LoVo (cell line): Measurements from ENCODE around the gene ZSCAN12.
"Not testable (repeated sequence)": the region's sequence is repeated elsewhere in the genome, so short reads cannot be mapped to it uniquely, and the experiment has no call there.

ENCODE experiments used
- DNase-seq: peaks from one replicate; pipeline ENCODE4 v3.0.0-alpha.2; 2016; ENCODE audit warnings: low spot score

The ZSCAN12 gene

GRCh38 chr6:28399350-28400121 is at the start of gene ZSCAN12:
TSS of gene ZSCAN12 (minus strand) at chr6:28399747. CDS start at chr6:28398405, 1,342 bp downstream.
- no peak for DNase-seq

GRCh38 chr6:28449056-28449455 is 49.5 kb upstream of the ZSCAN12 start:
- no peak for DNase-seq

DNA sequence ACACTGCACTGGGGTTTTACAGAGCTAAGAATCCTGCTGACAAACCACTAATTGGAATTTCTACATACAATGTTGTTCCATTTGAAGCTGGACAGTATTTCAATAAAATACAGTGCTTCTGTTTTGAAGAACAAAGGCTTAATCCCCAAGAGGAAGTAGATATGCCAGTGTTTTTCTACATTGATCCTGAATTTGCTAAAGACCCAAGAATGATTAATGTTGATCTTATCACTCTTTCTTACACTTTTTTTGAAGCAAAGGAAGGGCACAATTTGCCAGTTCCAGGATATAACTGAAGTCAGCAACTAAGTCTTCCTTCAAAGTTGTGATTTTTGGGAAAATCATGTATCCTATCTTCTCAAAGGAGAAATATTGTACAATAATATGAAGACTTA is 48.0 kb upstream of the ZSCAN12 start:
- not testable (repeated sequence) for DNase-seq

DNA sequence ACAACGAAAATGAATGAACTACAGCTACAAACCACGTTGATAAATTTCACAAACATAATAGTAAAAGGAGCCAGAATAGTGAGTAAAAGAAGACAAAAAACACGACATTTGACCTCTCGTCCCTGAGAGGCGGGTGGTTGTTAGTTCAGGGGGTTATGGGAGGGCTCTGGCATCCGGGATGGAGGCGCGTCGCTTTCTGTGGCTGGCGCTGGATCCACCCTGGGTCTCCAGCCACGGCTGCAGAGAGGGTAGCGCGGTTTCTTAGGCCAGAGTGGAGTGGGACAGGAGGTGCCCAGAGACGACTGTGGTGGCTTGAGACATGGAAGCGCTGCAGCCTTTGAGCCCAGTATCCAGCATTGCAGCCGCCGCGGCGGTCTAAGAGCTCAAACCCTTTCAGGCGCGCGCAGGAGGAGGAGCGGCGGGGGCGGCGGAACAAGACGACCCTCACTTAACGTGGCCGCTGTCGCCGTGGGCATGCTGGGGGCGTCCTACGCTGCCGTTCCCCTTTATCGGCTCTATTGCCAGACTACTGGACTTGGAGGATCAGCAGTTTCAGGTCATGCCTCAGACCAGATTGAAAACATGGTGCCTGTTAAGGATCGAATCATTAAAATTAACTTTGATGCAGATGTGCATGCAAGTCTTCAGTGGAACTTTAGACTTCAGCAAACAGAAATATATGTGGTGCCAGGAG is 47.4 kb upstream of the ZSCAN12 start:
- DNase-seq: no peak

GRCh38 chr6:28444759-28445158 is 45.2 kb upstream of the ZSCAN12 start:
- DNase-seq: not testable (repeated sequence)

GRCh38 chr6:28443112-28443773 is 43.7 kb upstream of the ZSCAN12 start, which contains the start of gene ZSCAN23:
TSS of gene ZSCAN23 (minus strand) at chr6:28443491. CDS start at chr6:28436266, 7,225 bp downstream.
- DNase-seq: no peak

DNA sequence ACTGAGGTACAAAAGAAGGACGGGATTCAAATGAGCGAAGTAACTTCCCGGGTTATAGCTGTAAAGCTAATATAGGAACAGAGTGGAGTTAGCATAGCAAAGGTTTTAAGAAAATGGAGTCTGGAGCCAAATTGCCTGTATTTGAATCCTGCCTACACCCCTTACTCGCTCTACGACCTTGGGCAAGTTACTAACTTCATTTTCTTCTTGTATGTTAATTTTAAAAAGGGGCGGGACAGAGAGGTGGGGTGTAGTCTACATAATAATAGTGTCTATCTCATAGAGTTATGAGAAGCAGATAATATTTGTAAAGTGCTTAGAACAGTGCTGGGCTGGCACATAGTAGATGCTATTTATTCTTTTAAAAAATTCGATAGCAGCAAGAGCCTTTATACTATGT is 43.0 kb upstream of the ZSCAN12 start:
- no peak for DNase-seq

DNA sequence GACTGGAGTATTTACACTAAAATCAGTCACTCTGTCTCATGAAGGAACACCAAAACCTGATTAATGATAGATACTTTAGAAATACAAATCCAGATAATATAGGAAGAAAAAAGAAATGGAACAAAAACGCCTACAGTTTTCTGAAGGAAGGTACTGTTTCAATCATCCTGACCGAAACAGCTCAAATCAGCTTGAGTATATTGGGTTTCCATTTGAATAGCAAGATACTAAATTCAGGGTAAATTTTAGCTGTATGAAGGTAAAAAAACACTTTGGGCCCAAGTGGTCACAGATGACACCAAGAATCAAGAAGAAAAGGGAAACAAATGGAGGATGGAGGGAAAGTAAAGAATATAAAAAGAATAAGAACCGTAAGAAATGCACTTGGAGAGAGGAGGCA is 36.9 kb upstream of the ZSCAN12 start:
- DNase-seq: no peak

GRCh38 chr6:28433119-28433518 is 33.6 kb upstream of the ZSCAN12 start:
- DNase-seq: no peak

DNA sequence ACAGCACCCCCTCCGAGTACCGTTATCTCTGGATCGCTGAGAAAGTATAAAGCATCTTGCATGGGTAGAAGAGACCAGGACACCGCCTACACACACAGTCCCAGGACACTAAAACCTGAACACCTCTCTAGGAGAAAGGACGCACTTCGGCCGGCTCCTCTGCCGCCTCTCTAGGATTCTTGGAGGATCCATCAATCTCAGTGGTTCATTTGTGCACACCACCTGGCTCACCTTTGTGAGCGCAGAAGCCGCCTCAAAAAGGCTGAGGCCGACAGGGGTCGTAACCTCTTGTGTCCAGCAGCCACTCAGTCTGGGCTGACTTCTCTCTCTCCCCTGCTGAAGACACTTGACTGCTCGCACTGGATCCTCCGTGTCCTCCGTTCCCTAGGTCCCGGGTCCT is 30.2 kb upstream of the ZSCAN12 start:
- no peak for DNase-seq

DNA sequence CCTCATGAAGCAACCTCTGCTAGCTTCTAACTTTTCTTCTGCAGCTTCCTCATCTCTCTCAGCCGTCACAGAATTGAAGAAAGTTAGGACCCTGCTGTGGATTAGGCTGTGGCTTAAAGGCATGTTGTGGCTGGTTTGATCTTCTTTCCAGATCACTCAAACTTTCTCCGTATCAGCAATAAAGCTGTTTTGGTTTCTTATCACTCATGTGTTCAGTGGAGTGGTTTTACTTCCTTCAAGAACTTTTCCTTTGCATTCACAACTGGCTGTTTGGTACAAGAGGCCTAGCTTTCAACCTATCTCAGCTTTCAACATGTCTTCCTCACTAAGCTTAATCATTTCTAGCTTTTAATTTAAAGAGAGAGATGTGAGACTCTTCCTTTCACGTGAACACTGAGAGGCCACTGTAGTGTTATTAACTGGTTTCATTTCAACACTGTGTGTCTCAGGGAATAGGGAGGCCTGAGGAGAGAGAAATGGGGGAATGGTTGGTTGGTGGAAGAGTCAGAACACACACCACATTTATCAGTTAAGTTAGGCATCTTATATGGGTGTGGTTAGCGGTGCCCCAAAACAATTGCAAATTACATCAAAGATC is 26.5 kb upstream of the ZSCAN12 start:
- DNase-seq: no peak

DNA sequence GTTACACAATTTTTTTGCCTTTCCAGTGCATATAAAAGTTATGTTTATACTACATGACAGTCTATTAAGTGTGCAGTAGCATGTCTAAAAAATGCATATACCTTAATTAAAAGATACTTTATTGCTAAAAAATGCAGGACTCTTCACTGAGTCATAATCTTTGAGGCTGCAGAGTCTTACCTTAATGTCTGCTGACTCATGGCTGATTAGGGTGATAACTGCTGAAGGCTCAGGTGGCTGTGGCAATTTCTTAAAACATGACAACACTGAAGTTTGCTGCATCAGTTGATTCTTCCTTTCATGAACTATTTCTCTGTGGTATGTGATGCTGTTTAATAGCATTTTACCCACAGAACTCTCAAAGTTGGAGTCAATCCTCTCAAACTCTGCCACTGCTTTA is 24.6 kb upstream of the ZSCAN12 start:
- no peak for DNase-seq

DNA sequence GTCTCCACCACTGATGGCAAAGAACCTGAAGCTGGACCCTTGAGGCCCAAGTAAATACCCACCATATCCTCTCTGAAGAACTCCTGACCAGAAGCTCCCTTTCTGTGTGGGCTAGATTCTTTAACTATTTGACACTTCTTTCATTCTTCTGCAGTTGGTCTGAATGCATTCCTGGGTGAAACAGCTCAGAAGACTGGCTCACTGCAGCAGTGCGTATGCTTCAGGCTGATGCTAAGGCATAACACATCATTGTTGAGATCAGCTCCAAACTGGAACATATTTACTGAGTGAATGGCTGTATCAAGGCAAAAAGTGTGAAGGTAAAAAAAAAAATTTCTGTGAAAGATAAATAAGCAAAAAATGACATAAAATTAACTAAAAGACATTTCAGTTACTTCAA is 24.0 kb upstream of the ZSCAN12 start:
- no peak for DNase-seq

- no peak for DNase-seq
Measured at GRCh38 chr6:28413681-28414080, 14.1 kb upstream of the ZSCAN12 start.

GRCh38 chr6:28410767-28411166 is 11.2 kb upstream of the ZSCAN12 start:
- no peak for DNase-seq

DNA sequence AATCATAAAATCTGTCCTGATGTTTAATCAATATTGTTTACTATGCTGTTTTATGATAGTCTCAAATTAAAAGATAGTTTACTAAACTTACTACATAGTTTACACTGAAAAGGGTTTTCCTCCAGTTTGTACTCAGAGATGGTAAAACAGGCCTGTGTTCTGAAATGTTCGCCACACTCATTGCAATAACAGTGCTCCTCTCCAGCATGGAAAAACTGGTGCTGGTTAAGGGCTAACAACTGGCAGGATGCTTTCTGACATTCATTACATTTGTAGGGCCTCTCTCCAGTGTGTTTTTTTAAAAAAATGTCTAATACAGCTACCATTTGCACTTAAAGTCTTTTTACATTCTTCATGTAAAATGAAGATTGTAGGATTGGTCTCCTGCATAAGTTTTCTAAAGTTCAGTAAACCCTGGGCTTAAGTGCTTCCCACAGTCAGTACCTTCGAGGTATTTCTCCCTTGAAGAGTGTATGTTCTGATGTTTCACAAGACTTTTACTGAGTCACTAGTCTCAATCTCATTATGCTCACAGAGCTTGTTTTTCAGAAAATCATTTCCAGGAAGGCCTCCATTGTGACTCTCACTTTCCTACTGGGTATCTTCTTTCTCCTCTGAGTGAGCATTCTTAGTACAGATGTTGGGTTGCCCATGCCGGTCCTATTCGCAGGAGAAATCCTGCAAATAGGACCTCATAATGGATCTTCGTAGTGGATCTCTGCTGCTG is 8.7 kb upstream of the ZSCAN12 start:
- no peak for DNase-seq

DNA sequence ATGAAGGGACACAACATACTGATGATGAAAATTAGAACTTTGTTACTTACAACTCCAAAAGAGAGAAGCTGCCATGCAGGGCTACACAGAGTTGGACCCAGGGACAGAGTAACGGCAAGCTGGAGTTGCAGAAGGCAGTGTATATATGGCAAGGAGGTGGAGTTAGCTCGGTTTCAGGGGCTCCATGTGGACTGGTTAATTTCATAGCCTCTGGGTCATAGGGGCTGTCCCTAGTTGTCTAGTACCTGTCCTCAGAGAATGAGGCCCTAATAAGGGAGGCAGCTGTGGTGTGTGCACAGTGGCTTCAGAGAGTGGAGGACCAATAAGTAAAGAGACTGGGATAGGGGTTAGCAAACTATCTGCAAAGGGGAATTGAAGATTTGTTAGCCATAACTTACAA is 7.9 kb upstream of the ZSCAN12 start:
- DNase-seq: no peak

DNA sequence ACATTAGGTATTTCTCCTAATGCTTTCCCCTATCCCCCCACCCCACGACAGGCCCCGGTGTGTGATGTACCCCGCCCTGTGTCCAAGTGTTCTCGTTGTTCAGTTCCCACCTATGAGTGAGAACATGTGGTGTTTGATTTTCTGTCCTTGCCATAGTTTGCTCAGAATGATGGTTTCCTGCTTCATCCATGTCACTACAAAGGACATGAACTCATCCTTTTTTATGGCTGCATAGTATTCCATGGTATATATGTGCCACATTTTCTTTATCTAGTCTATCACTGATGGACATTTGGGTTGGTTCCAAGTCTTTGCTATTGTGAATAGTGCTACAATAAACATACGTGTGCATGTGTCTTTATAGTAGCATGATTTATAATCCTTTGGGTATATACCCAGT is 4.4 kb upstream of the ZSCAN12 start:
- DNase-seq: not testable (repeated sequence)

DNA sequence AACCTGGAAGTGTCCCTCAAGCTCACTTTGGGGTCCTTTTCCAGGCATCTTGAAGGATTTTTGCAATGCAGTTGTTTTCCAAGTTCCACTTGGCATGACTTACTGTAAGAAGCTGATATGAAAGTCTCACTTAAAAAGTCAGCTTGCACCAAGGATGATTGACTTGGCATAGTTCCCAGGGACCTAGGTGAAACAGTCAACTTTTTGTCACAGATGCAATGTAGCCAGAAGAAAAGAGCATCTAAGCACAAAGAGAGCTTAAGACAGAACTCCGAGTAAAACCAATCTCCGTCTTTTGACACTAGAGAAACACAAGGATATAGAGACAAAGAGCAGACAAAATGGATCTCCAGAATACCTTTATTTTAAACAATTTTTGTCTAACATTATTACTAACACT is 2.6 kb upstream of the ZSCAN12 start:
- DNase-seq: no peak

GRCh38 chr6:28401172-28401571 is 1.6 kb upstream of the ZSCAN12 start:
- DNase-seq: no peak

- DNase-seq: no peak
Measured at GRCh38 chr6:28400122-28400451, 540 bp upstream of the ZSCAN12 start.

DNA sequence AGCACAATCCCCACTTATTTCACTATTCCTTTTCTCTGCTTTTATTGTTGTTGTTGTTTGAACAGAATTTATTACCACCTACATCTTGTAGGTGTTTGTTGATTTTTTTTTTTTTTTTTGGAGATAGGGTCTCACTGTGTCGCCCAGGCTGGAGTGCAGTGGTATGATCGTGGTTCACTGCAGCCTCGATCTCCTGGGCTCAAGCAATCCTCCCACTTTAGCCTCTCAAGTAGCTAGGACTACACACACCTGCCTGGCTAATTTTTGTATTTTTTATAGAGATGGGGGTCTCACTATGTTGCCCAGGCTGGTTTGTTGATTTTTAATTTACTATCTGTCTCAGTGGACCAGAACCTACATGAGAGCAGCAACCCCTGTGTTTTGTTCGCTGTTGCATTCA is 3.6 kb downstream of the ZSCAN12 start:
- DNase-seq: no peak
